ENCODE data around the gene NLGN1. TPM values are rescaled to one million over a fixed set of nuclear protein-coding genes. Genes with fewer than 3 reads are reported as not detected.

The NLGN1 gene
- total and polyA plus RNA-seq, 2 of the 8 experiments (the other 6 are each of a cell fraction or from before 2014, with no cell fraction given), result 7.8 to 14.8 TPM

DNA sequence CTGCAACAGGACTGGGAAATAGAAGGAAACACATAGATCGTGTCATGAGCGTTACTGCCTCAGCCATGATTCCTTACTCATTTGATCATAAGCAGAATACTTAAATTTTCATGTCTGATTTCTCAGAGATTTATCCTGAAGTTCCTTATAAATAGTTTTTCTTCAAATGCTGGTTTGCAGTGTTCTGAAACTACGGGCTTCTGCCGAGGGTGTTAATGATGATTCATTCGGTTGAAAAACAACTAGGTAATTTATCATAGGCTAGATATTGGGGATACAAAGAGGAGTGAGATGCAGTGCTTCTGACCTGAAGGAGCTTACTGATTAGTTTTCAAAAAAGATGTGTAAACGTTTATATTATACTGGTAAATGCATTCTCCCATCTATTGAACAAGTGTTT, 428.9 kb downstream of the NLGN1 start:
- Histone ChIP-seq H4K91ac (replicated peaks; ENCODE audit: insufficient read length, low read length) (no peak overlapping the region), H2BK120ac (replicated peaks; ENCODE audit: low read depth, low read length) (no peak overlapping the region), H3K27me3 (replicated peaks in 1 of 4; ENCODE audit: control insufficient read depth in 3 of 4, extremely low read depth in 1 of 4, insufficient read depth in 3 of 4, low read length in 3 of 4) (no peaks in the 10 kb centered on the region), H3K79me2 (ENCODE audit: control insufficient read depth in 1 of 2, insufficient read depth in 2 of 2, low read length in 2 of 2) (no peaks in the 10 kb centered on the region), H3K79me1 (ENCODE audit: low read depth, low read length) (no peaks in the 10 kb centered on the region), H3K14ac (ENCODE audit: insufficient read length) (no peak overlapping the region), H2BK15ac (ENCODE audit: low read length) (no peak overlapping the region), H4K20me1 (replicated peaks in 1 of 2; ENCODE audit: control insufficient read depth in 1 of 2, insufficient read depth in 2 of 2, low read length in 2 of 2) (no peaks in the 10 kb centered on the region), H3K23me2 (ENCODE audit: low read depth, low read length) (no peaks in the 10 kb centered on the region), H3K36me3 (ENCODE audit: control insufficient read depth in 2 of 4, insufficient read depth in 4 of 4, low read length in 3 of 4) (no peaks in the 10 kb centered on the region), H3K56ac (replicated peaks; ENCODE audit: insufficient read length, low read depth, low read length) (no peak overlapping the region), H3K4me1 (replicated peaks in 1 of 4; ENCODE audit: control insufficient read depth in 3 of 4, insufficient read depth in 4 of 4, low read length in 3 of 4) (no peaks in the 10 kb centered on the region), H2BK12ac (ENCODE audit: low read depth, low read length) (no peak overlapping the region), H3K23ac (ENCODE audit: insufficient read length) (no peak overlapping the region), H2AK5ac (ENCODE audit: low read depth, low read length) (no peak overlapping the region), H3K18ac (ENCODE audit: extremely low read depth, low read length) (no peak overlapping the region), H4K5ac (ENCODE audit: insufficient read length, low read depth, low read length) (no peak overlapping the region), H3K27ac (ENCODE audit: low read depth, low read length) (no peak overlapping the region), H3K4ac (replicated peaks; ENCODE audit: insufficient read length, low read depth, low read length) (no peak overlapping the region), H4K8ac (ENCODE audit: extremely low read depth, insufficient read depth, low read length) (no peak overlapping the region), H3K4me3 (ENCODE audit: extremely low read depth in 1 of 4, insufficient read depth in 2 of 4, low read depth in 3 of 4, low read length in 4 of 4) (no peak overlapping the region), H2BK20ac (ENCODE audit: low read length) (no peak overlapping the region), H2AFZ (ENCODE audit: low read length) (no peak overlapping the region), H3K9ac (replicated peaks in 1 of 4; ENCODE audit: extremely low read depth in 1 of 4, low read depth in 3 of 4, low read length in 3 of 4) (no peak overlapping the region), H2BK5ac (ENCODE audit: low read depth, low read length) (no peak overlapping the region), H3K9me3 (ENCODE audit: insufficient read depth in 2 of 2, low read depth in 1 of 2, low read length in 1 of 2) (no peaks in the 10 kb centered on the region; a peak in 1 of 4 replicates), H3K4me2 (ENCODE audit: insufficient read depth in 1 of 2, low read depth in 2 of 2, low read length in 2 of 2) (no peak overlapping the region)
- TF ChIP-seq RAD21 (IDR thresholded peaks at IDR 0.05 in 1 of 2, conservative IDR thresholded peaks at IDR 0.05 in 1 of 2; ENCODE audit: low read depth in 2 of 2, low read length in 2 of 2), result no peak
- no peak for TF ChIP-seq SIN3A (conservative IDR thresholded peaks at IDR 0.05 in 1 of 2, IDR thresholded peaks at IDR 0.05 in 1 of 2; ENCODE audit: low read depth in 1 of 2, low read length in 2 of 2)
- TF ChIP-seq HDAC6 (IDR thresholded peaks at IDR 0.05; ENCODE audit: low read depth, low read length), result no peak
- no peak for TF ChIP-seq CHD2 (IDR thresholded peaks at IDR 0.05; ENCODE audit: low read length)
- DNase-seq (ENCODE audit: low read depth in 1 of 2, low spot score in 2 of 2), result no peak
- ChIA-PET CTCF (ENCODE audit: partially characterized antibody) (no interaction called here), POLR2A (ENCODE audit: partially characterized antibody) (no interaction called here)
- 78% methylated on average over 6 of the region's 6 CpGs; no CpG with 5 or more reads in 1 of the 2 experiments for WGBS, 2 experiments (ENCODE audit: extremely low coverage in 1 of 2, insufficient coverage in 1 of 2, insufficient read length in 1 of 2, insufficient replicate concordance in 2 of 2, low coverage in 1 of 2, low lambda C conversion rate in 2 of 2, missing lambda C conversion rate in 1 of 2)
- FAIRE-seq, result no peak
